GM20431 (cell line): ENCODE results near the gene PNPLA5.

Experiments
- in situ Hi-C: fragments of 300-500 bp; cut with MseI, MboI; formaldehyde crosslinking; loops from one replicate; pipeline ENCODE4 v1.15.0; 2020; ENCODE audit warnings: low sequenced_read_pairs; ENCODE audit not compliant: unreplicated experiment

PNPLA5 gene, protein sequence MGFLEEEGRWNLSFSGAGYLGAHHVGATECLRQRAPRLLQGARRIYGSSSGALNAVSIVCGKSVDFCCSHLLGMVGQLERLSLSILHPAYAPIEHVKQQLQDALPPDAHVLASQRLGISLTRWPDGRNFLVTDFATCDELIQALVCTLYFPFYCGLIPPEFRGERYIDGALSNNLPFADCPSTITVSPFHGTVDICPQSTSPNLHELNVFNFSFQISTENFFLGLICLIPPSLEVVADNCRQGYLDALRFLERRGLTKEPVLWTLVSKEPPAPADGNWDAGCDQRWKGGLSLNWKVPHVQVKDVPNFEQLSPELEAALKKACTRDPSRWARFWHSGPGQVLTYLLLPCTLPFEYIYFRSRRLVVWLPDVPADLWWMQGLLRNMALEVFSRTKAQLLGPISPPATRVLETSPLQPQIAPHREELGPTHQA

DNA sequence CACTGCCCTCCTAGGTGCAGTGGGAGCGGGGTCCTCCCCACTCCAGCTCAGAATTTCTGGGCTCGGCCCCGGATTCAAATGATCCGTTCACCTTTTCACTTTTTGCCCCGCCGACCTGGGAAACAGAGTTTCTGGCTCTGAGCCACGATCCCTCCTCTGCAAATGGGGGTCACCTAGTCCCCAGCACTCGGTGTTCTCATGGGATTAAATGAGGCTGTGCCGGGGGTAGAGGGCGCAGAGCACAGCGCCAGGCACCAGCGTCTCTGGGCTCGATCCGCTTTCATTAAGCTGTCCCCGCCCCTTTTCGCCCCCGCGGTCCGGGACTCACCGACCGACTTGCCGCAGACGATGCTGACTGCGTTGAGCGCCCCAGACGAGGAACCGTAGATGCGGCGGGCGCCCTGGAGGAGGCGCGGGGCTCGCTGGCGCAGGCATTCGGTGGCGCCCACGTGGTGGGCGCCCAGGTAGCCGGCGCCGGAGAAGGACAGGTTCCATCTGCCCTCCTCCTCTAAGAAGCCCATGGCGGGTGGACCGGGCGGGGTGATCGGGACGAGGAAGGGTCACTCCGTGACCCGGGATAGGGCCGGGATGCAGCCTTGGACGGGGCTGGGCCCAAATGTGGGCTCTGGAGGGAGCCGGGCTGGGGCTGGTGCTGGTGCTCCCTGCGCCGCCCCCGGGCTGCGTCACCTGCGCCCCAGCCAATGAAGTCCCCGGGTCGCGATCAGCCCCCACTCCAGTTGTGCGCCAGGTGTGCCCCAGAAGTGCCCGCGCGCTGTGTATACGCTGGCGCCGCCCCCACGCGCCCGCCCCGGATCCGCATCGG, at the start of gene PNPLA5:
PNPLA5 (minus strand) TSS at position 654 of the 823 bp plus-strand sequence; CDS start at position 521, 133 bp downstream.
- in situ Hi-C loops = no loop called here

DNA sequence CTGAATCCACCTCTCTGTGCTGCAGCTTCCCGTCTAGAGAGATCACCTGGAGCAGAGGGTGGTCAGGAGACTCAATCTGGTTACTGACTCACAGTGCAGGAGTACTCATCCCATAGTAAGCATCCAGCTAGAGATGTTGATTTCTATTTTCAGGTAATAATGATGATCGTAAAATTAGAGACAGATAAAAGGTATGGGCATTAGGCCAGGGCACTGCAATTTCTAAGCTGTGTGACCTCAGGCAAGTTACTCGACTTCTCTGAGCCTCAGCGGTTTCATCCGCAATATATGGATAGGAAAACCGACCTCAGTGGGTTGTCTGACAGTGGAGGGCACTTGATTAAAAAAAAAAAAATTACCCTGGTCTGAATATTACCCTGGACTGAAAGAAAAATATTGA, 49.6 kb upstream of the PNPLA5 start:
- in situ Hi-C loops = no loop called here

DNA sequence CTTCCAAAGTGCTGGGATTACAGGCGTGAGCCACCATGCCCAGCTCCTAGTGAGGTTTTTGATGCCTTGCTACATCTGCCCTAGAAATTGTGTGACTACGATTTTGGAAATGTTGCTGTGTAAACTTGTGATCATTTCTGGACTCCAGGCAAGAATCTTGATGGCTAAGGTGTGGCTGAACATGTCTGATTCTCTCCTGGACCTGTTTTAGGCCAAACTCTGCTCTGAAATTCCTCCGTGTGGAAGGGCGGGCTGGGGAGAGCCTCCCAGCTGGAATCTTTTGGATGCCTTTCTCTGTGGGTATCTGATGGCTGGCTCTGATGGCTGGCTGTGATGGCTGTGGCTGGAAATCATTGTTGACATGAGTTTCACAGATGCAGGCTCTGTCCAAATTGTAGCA, 40.0 kb upstream of the PNPLA5 start:
- in situ Hi-C loops = no loop called here

DNA sequence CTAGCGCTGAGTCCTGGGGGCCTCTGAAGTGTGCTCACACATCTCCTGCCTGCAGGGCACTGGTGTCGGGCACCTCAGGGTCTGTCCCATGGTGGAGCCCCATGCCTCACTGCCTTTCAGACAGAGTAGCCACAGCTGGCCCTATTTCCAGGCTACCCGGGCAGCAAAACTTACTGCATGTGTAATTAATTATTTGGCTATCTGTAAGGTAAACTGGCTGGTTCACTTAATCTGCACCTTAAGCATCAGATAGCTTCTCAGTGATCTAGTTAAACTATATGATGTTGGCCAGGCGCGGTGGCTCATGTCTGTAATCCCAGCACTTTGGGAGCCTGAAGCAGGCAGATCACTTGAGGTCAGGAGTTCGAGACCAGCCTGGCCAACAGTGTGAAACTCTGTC, 37.1 kb upstream of the PNPLA5 start:
- in situ Hi-C loops = no loop called here

DNA sequence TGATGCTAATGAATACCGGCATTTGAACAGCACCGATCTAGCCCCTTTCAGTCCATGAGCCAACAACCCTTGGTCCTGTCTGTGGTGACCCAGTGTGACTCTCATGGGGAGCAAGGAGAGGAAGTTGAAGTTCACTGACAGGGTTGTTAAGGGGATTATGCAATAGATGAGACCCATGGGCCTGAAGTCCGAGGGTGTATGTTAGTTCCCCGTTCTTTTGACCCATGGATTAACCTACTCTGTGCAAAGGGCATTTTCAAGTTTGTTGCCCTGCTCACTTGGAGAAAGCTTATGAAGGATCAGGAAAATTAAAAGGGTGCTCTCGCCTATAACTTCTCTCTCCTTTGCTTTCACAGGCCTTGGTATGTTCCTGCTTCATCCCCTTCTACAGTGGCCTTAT, 36.7 kb upstream of the PNPLA5 start:
- in situ Hi-C loops = no loop called here

DNA sequence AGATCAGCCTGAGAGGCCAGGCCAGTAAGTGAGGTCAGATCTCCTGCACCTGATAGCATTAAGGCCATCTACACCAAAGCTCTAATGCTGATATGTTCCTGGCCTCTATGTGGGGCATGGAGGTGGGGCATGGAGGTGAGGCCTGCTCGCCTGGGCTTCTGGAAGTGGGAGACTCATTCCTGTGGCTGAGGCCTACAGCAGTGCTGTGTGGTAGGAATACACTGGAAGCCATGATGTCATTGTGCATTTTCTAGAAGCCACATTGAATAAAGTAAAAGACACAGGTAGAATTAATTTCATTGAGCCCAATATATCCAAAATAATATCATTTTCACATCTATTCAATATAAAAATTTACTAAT, 34.5 kb upstream of the PNPLA5 start:
- in situ Hi-C loops = no loop called here

DNA sequence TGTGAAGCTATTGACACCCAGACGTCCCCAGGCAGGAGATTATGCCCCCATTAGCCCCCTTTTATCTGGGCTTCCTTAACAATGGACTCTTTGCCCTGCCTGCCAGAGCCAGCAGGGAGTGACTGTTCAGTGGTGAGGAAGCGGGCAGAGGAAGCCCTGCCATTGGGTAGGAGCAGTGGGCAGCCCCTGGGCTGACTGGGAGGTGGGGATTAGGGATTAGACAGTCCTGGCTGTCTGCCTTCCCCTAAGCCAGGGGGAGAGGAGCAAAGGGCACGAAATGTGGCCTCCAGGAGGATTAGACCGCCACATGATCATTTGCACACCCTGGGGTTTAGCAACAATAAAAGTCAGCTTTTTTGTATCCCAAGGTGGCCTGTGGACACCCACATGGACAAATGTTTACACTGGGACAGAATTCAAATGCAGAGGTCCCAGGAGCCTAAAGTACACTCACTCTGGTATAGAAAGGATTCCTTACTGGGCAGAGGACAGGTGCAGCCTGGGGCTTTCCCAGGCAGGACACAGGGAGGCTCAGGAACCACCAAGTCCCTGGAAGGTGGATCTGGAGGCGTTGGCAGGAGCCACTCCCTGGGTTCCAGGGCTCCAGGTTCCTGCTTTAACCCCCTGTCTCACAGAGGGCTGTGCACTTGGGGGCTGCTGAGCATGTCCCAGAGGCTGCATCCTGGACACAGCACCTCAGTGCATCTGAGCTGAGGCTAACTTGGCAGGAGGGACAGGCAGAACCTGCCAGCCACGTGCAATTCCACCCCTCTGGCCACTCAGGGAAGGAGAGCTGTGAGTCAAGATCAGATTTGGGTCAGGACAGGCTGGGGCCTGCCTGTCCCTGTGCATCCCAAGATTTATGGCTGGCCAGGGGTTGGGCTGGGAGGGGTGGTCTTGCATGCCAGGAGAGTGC, 33.9 kb upstream of the PNPLA5 start:
- in situ Hi-C loops = no loop called here

DNA sequence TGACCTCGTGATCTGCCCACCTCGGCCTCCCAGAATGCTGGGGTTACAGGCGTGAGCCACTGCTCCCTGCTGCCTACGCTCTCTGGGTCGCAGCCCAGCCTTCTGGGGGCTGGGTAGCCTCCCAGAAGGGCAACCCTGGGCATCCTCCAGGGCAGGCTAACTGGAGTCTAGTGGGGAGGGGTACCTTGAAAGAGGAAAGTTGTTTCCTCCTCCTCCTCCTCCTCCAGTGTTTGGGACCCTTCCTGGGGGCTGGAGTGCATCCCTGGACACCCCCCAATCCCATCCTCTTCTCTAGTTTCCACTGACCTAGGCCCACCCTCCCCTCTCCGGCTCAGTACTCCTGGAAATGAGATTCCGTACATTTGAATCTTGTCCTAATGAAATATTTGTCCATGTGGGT, 33.1 kb upstream of the PNPLA5 start:
- in situ Hi-C loops = no loop called here

DNA sequence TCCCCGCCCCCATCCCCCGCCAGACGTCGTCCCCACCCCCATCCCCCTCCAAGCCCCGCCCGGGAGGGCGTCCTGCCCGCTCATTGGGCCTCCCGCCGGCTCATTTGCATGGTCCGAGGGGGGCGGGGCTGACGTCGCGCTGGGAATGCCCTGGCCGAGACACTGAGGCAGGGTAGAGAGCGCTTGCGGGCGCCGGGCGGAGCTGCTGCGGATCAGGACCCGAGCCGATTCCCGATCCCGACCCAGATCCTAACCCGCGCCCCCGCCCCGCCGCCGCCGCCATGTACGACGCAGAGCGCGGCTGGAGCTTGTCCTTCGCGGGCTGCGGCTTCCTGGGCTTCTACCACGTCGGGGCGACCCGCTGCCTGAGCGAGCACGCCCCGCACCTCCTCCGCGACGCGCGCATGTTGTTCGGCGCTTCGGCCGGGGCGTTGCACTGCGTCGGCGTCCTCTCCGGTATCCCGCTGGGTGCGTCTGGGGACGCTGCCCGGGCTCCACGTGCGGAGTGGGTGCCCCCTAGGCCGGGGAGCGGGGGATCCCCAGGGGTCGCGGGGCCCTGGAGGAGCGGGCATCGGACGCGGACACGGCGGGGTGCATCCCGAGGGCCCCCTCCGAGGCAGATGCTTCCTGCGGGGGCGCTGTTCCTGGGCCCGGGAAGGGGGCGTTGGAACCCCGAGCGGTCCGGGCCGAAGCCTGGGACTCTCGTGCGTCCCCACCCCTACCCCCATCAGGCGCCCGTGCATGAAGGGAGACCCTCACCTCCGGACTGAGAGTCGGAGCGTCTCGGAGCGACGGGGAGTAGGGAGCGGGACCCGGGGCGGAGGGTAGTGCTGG, 32.0 kb upstream of the PNPLA5 start, which contains the start of gene PNPLA3:
PNPLA3 (plus strand) TSS at position 175 of the 834 bp plus-strand sequence; CDS start at position 282, 107 bp downstream.
- in situ Hi-C loops = no loop called here

DNA sequence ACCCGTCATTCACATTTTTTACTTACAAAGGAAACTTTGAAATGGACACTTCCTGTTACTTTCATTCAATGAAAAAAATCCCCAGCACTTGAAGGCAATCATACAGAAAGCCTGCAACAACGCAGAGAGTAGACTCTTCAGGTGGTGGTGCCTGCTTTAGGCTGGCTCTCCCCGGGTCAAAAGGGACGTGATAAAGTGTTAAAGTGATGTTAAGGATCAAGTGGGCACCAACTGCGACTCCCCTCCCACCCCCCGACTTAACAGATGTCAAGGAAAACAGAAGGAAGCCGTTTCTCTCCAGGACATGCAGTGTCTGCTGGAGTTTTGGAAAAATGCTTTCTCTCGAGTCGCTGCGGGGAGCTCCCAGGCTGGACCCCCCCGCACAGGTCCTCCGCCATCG, 31.4 kb upstream of the PNPLA5 start:
- in situ Hi-C loops = no loop called here

DNA sequence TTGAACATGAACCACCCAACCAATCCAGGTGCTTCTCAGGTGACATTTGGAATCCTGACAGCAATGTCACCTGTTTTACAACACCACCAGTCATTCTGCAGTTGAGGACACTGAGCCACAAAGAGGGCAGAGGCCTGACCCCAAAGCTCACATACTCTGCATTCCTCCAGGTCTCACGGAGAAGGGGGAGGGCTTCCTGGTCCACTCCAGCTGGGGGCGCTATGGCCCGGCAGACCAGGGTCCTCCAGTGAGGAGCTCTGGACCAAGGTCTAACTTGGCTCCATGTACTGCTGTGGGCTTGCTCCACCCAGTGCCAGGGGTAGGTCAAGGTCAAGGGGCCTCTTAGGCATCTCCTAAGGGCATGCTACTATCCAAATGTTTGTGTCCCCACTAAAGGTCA, 30.3 kb upstream of the PNPLA5 start:
- in situ Hi-C loops = no loop called here

DNA sequence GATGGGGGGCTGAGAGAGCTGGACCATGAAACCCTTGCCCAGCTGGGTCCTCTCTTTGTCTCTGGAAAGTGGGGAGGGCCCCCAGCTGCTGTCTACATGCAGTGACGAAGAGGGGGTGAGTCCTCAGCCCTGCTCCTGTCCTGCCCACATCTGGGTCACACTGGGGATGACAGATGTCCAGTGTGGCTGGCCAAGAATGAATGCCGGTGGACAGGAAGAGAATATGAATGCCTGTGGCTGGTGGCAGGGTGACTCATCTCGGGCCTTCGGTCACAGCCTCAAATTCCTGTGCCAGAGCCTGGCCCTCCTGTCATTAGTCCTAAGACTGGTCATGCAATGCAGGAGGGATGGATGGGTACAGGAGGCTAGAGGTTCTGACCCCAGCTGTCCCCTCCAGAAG, 29.6 kb upstream of the PNPLA5 start:
- in situ Hi-C loops = no loop called here

DNA sequence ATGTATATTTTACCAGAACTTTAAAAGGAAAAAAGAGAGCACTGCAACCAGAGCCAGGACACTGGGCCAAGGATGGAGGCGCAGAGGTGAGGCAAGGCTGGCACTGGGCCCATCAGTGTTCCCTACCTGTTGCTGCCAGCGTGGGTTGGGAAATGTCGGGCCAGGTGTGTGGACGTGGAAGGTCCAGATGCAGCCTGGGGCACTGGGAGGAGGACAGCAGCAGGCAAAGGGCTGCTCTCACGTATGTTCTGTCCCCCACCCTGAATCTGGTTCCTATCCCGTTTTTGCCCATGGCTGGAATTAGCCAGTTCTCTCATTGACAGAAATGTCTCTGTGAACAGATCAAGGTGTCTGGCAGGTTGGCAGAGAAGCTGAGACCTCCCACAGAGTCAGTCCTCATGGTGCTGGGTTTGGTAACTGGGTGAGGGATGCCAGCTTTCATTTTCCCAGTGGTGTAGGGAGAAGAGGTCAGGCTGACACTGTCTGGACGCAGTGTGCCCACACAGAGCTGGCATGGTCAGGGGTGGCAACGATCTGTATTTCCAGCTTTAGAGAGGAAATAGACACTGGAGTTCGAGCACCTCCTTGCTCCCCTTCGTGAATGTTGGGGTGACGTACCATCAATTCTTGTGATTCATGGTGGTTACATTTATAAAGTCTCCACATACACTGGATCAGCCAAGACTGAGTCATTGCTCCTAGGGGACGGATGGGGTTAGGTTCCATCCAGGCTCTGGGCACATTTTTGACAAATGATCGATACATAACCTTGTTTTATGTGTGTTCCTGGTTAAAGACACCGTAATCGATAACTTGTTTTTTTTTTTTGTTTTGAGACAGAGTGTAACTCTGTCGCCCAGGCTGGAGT, 27.5 kb upstream of the PNPLA5 start:
- in situ Hi-C loops = no loop called here

DNA sequence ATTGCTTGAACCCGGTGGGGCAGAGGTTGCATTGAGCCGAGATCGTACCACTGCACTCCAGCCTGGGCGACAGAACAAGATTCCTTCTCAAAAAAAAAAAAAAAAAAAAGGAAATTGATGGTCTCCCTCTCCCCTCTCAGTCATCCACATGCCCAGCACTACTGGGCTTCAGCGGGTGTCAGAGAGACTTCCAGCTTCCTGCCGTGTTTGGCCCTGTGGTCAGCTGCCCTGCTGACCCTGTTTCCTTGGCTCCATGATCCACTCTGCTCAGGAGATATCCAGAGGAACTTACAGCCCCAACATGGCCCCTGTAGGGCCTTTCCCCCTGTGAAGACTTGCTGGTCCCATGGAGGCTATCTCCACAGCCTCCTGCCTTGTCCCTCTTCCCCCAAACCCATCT, 25.7 kb upstream of the PNPLA5 start:
- in situ Hi-C loops = no loop called here

DNA sequence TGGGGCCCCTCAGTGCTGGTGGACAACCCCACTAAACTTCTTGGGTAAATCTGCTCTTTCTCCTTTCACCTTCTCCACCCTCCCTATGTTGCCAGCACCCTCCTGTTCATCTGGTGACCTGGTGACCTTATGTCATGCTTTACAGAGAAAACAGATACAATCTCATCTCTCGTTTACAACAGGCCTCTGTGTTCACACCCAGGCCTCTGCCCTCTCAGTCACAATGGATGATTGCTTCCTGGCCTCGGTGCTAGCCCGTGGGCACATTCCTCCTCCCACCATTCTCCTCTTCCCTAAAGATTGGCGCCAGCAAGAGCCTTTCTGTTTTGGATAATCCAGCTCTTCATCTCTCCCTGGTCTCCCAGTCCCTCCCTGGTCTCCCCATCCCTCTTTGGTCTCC, 19.5 kb upstream of the PNPLA5 start:
- in situ Hi-C loops = no loop called here

DNA sequence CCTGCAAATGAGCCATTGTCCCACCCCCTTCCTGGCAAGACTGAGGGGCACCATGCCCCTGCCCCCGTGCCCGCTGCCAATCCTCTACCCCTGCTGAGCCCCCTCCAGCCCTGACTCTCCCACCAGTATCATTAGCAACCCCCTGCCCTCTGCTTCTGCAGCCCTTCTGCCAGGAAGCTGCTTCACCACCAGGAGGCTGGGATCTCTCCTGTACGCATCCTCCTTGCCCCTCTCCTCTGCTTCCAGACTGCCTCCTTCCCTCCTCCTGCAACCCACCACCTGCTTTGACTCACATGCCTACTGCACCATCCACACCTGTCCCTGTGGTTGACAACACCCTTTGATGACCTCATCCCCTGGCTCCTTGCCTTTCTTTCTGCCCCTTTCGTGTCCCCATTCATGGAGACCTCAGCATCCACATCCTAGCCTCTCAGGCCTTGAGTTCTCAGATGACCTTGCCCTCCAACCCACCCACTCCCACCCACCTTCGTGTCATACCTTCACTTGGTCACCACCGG, 18.4 kb upstream of the PNPLA5 start:
- in situ Hi-C loops = no loop called here

DNA sequence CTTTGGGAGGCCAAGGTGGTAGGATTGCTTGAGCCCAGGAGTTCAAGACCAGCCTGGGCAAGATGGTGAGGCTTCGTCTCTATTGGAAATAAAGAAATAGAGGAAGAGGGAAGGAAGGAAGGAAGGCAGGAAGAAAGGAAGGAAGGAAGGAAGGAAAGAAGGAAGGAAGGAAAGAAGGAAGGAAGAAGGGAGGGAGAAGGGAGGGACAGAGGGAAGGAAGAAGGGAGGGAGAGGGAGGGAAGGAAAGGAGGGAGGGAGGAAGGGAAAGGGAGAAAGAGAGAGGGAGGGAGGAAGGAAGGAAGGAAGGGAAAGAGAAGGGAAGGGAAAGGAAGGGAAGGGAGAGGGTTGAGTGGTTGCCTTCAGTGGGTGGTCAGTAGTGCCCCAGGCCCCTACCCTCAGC, 17.9 kb upstream of the PNPLA5 start:
- in situ Hi-C loops = no loop called here

DNA sequence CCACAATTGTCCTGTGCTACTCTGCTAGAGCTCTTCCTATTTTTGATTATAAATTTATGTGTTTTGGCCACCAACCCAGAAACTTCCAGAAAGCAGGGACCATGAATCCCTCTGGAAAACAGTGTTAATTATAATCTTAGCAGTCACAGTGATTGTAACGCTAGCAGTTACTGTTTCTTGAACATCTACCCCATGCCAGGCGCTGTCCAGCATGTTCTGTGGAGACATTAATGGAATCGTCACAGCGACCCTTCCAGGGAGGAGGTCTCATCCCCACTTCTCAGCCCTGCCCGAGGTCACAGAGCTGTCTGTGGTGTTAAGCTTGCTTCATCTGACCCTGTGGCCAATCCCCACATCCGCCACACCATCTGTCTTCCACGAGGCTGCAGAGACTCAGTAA, 13.9 kb upstream of the PNPLA5 start:
- in situ Hi-C loops = no loop called here
